Endometrial microvascular endothelial cells (primary cell): ENCODE results near the gene FMN1. TPM values are rescaled to one million over a fixed set of nuclear protein-coding genes. Genes with fewer than 3 reads are reported as not detected.
"Not testable (repeated sequence)": the region's sequence is repeated elsewhere in the genome, so short reads cannot be mapped to it uniquely, and the experiment has no call there.

ENCODE experiments used
- in situ Hi-C: cut with HindIII; loops from 2 replicates; pipeline ENCODE4 v1.10.0; 2017; ENCODE audit warnings: low sequenced_read_pairs, low pct_unique_long_range_greater_than_20kb; ENCODE audit errors: inconsistent ontology term
- total RNA-seq: library from RNA; depleted of rRNA; stranded (reverse); fragments of >200 nt; gene quantifications from one replicate; pipeline ENCODE4 v1.2.3, GENCODE V29; 2015; ENCODE audit errors: inconsistent ontology term

FMN1 gene
- total RNA-seq, 1 donor from 2014 or later = 0.65 TPM

DNA sequence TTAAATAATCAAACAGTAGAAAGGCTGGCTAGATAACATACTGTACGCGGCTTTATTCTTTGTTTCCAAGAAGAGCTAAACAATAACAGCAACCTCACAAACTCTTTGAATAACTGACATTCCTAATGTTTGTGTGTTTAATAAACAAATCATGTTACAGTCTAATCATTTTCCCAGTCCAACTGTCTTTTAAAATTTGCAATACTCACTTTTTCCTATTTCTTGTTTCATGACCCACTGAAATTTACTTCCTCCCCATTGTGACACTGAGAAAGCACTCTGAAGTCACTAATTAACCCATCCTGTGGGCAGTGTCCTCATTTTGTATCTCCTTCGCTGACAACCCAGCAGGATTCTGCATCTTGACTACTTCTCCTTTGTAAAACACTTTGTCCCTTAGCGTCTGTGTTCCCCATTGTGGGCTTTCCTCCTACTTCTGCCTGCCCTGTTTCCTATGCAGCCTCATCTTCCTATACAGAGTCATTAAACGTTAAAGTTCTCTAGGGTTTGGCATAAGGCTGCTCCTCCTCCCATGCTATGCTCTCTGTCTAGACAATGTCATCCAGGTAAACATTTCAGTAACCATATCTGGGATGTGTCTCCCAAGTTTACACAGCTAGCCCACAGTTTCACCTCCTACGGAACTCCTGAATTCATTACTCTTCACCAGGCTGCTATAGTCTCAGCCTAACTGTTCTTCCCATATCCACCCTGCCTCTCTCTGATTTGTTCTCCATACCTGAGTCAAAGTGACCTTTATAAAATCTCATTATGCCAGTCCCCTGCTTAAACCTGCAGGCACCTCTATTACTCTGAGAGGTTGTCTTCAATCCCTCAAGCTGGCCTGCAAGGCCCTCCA is 327.8 kb downstream of the FMN1 start:
- in situ Hi-C loops = no loop called here

DNA sequence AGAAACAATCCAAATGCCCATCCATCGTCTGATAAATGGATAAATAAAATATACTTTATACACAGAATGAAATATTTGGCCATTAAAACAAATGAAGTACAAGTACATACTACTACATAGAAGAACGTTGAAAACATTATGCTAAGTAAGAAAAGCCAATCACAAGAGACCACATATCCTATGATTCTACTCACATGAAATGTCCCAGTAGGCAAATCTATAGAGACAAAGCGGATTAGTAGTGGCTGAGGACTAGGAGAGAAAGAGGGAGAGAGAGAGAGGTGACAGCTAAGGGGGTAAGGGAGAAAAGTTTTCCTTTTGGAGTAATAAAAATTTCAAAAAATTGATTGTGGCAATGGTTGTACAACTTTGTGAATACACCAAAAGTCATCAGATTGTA is 329.7 kb downstream of the FMN1 start:
- in situ Hi-C loops = no loop called here

DNA sequence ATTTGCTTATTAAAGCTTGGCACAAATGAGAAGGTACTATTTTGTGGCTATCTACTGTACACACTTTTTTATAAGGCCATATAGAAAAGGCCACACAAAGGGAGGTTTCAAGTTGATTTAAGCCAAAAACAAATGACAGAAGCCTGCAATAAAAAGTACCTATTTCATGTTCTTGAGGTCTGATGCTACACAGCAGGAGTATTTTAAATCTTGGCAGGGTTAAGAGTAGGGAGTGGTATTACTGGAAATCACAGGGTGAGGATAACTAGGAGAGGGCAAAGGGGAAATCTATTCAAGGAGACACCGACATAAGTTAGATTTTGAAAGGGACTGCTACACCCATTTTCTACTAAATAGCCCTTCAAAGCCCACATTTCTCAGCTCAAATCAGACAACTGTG is 330.5 kb downstream of the FMN1 start:
- in situ Hi-C loops = no loop called here

DNA sequence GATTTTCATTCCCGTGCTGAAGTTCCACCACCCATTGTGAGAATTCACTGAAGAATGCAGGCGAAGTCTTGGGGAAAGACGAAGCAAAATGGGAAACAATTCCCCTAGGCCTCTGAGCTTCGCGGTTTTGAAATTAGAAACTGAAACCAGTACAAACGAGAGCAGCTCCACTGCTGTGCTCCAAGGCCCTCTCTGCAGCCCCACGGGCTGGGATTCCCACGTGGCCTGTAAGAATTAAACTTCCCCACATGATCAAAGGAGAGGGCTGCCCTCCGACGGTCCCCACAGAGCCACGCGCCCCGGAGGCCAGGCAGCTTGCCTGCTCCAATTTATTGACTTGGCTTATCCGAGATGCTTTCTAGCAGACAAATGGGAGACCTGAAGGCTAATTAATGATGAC is 332.8 kb downstream of the FMN1 start:
- in situ Hi-C loops = no loop called here

DNA sequence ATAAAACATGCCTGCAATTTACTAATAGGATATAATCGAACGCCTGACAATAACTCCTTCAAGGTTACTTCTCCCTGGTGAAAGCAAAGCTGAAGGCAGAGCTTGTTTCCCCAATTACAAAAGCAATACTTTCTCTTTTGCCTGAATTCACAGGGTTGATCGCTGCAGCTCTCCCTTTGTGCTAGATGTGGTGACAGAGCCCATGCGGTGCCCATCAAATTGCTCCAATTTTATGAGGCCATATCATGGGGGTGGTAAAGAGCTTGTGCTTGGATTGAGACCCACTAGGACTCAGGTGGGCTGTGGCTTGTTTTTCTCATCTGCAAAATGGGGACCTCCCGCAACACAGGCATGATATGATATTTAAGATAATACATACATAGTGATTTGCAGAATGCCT is 333.3 kb downstream of the FMN1 start:
- in situ Hi-C loops = no loop called here

DNA sequence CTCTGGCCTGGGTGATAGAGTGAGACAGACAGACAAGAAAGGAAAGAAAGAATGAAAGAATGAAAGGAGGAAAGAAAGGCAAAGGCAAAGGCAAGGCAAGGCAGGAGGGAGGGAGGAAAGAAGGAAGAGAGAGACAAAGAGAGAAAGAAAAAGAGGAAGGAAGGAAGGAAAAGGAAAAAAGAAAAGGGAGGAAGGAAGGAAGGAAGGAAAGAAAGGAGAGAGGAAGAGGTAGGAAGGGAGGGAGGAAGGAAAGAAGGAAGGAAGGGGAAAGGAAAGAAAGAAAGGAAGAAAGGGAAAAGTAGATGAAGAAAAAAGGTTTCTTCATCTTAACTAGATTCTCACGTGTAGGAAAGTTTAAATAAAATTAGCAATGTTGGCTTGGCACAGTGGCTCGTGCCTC is 334.5 kb downstream of the FMN1 start:
- in situ Hi-C loops = no loop called here

DNA sequence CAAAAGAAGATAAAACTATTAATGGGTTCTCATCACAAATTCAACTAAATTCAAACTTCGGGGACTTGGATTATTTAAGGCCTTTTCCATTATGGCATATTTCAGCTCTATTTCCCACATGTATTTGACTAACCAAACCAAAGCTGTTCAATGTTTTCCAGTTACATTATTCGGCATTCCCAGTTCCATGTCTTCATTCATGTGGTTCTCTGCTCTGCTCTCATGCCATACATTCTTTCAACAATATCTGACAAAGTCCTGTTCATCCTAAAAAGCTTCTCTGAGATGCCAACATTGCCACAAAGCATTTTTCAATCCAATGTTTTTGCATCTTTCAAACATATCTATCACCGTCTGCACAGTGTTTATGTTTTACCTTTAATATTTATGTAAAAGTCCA is 335.3 kb downstream of the FMN1 start:
- in situ Hi-C loops = no loop called here

DNA sequence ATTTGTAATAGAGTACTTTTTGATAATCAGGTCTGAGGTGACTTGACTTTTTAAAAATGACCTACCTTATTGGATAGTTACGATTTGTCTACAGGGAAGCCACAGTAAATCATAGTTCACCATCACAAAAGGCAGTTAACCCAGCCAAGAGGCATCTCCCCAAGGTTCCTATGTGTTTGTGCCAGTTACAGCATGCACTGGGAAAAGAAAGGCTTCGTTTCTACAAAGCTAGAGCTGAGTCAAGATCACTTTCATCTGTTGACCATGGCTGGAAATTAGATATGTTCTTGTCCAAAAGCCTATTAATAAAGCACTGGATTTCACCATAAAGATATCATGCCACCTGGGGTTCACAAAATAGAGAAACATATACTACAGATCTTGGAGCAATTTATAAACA is 336.8 kb downstream of the FMN1 start:
- in situ Hi-C loops = no loop called here

DNA sequence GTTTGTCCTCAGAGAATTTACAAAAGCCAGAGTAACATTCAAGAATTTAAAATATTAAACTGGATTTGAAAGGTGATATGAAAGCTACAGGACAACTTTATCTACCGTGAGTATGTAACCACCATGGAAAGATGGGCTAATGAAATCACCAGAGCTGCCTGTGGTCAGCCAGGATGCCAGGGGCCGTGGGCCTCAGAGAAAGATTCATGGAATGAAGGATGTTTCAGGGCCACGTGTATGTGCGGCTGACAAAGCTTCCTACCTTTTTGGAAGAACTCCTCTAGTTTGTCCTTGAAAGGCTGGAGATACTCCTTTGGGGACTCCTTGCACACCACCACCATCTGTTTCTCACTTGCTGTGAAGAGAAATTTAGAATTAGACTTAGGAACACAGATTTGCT is 337.8 kb downstream of the FMN1 start:
- in situ Hi-C loops = no loop called here

DNA sequence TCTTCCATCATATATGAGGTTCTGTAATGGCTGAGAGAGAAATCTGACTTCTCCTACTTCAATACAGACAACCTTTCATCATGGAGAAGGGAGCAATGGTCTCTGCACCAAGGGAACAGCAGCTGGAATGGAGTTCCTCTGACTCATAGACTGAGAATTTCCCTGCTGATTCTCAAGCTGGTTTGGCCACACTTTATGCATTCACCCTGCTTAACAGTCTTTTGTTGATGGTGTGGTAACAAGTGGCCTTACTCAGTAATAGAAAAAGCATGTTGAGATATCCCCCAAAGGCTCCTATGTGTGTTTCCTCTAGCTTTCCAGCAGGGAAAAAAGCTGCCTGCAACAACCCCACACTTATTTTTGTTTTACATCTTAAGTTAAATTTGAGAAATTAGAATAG is 338.6 kb downstream of the FMN1 start:
- in situ Hi-C loops = no loop called here

DNA sequence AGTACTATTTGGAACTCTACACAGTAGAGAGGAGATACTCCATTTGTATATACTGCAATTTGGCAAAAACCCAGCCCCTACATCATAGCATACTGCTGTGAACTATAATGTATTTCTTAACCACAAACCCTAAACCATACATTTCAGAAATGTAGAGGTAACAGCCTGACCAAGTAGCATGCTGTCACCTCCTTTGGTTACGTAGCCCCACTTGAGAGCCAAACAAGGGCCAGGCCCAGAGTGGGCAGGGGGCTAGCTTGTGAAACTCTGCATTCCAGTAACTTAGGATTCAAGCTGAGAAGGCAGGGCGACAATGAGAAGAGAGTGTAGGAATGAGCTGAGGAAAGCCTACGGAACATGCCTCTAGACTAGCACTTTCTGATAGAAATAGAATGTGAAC is 340.9 kb downstream of the FMN1 start:
- in situ Hi-C loops = no loop called here

DNA sequence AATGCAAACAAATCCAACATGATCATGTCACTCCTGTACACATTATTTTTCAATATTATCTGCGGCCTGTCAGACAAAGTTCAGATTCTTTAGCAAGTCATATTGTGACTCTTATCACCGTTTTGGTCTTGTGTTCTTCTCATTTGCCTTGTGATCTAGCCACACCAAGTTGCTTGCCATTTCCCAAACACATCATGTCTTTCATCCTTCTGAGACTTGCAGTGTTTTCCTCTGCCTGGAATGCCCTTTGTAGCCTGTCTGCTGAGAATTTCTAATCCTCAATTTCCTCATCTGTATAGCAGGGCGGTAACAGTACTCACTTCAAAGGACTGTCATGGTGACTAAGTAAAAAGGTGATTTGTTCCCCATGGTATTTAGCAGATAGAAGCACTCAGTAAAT is 341.7 kb downstream of the FMN1 start:
- in situ Hi-C loops = no loop called here

DNA sequence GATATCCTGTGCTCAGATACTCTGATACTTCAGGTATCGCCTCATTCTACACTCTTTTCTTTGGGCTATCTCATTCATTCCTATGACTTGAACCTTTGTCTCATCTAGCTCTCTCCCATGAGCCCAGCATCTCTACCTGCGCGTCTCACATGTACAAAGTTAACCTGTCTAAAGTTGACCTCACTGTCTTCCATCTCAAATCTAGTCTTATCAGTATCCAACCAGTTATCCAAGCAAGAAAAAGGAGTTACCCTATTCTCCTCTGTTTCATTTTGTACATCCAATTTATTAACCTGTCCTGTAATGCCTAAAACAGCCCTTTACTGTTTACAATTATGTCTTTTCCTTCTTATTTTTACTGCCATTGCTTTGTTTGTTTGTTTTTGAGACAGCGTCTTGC is 342.5 kb downstream of the FMN1 start:
- in situ Hi-C loops = no loop called here

DNA sequence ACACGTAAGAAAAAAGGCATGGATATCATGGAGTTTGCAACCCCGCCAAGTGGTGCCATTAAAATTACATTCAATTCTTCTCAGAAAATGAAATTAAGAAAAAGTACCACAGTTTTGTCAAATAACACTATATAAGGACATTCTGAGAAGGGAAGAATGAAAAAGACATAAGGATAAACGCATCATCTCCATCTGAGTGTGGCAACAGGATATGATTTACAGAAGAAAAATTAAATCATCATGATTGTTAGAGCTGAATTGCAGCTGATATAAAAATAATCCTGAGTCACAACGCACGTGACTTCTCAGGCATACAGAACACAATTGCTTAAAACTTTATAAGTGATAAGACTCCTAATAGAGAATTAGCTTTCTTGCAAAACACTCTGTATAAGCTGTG is 342.9 kb downstream of the FMN1 start:
- in situ Hi-C loops = no loop called here

DNA sequence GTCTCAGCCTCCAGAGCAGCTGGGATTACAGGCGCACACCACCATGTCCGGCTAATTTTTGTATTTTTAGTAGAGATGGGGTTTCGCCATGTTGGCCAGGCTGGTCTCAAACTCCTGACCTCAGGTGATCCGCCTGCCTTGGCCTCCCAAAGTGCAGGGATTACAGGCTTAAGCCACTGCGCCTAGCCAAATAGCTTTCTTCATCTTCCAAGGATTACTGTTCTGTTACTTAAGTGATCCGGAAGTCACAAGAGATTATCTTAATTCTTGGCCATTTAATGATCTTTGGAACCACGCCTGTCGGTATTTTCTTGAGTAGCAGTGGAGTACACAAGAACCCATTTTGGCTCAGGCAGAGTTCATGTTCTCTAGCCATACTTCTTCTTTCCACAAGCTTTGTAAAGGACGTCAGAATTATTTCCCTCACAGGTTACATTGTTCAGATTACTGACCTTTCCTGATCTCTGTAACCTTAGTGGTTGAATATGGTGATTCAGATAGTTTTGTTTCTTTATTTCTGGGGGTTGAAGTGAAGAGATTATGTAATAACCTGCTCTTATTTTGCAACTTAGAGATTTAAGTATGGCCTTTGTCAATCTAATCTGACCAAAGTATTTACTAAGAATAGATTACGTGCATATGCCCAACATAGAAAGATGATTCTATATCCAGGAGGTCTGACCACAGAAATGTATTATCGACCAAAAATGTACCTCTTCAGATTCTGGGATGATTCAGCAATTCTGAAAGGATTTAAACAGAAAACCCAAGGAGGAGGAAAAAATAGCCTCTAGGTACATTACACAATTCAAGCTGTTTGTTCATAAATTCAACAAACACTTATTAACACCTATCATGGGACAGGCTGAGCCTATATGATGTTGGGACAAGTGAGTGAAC is 344.5 kb downstream of the FMN1 start:
- in situ Hi-C loops = no loop called here

DNA sequence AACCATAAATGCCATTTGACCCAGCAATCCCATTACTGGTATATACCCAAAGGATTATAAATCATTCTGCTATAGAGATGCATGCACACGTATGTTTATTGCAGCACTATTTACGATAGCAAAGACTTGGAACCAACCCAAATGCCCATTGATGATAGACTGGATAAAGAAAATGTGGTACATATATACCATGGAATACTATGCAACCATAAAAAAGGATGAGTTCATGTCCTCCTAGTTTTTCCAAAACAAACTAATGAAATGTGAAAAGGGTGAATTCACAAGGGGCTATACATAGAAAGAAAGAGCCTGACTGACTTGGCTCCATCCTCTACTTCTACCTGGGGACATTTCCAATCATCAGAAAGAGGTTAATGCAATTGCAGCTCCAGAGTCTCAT is 347.8 kb downstream of the FMN1 start:
- in situ Hi-C loops = not testable (repeated sequence)

DNA sequence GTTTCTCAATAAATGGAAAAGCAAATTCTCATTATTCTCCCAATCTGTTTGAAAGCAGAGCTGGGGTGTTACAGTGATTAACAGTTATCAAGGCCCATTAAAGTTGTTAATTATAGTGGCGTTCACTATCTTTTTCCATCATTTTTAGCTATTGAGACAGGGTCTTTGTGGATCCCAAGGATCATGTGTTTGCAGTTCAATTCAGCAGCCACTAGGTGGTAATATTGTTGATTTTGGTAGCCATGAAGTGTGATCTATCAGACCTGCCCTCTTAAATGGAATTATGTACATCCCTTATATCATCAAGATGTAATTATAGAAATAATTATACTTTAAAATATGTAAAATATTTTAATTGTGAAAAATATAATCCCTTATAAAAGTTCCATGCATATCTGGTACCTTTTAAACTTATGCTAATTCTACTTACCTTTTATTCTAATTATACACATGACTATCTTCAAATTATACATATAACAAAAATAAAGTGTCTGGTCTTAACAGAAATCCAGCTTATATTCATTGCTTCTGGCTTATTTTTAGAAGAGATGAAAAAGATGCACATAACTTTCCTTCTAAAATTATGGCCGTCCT is 350.3 kb downstream of the FMN1 start:
- in situ Hi-C loops = no loop called here

DNA sequence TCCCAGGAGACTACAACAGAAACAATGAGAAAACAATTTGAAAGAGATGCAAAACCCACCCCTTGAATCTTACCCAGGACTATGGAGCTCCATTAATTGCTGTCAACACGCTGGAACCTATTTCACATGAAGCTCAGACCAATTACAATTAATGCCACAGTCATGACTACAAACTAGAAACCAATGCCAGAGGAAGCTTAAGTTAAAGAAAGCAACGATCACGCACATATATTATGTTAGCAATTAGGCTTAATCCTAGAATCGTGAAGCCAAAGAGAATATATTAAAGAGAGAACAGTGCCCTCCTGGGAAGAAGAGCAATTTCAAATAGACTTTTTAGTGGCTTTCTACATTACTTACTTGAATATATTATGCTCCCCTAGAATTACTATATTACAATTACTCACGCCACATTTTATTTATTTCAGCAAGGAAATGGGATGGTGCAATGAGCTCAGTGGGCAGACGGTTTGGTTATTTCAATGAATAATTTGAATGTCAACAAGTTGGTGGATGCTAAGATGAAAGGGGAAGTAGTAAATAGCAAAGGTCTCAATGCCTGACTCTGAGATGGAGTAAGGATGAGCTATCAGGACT is 351.2 kb downstream of the FMN1 start:
- in situ Hi-C loops = no loop called here

DNA sequence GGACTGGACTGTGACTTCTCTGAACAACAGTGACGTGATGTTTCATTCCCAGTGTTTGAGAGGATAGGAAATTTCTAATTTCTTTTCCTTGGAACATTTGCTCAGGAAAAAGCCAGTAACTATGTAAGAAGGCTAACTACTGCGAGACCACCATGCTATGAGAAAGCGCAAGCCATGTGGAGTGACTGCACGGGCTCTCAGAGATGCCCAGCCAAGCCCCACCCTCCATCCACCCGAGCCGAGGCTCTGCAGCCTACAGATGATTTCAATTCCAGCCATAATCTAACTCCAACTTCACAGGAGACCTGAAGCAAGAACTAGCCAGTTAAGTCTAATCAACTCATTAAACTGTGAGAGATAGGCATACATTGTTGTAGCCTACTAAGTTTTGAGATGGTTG is 352.4 kb downstream of the FMN1 start:
- in situ Hi-C loops = no loop called here
